ENCODE measurements around the gene GPR33.
"Not testable (repeated sequence)": the region's sequence is repeated elsewhere in the genome, so short reads cannot be mapped to it uniquely, and the experiment has no call there.

Gene GPR33

GRCh38 chr14:31442284-31442683, 45.6 kb downstream of the GPR33 start:
- DNase-seq (ENCODE audit: insufficient read length, low spot score) (no peak), FAIRE-seq (no peak)
- no peak for TF ChIP-seq TAF1 (IDR thresholded peaks at IDR 0.05; ENCODE audit: low read depth, low read length)
- no peak for TF ChIP-seq POU2F2 (IDR thresholded peaks at IDR 0.05; ENCODE audit: low read depth, low read length)
- no peak for TF ChIP-seq PAX5 (IDR thresholded peaks at IDR 0.05; ENCODE audit: insufficient read depth, low read length, severe bottlenecking)
- no peak for TF ChIP-seq POLR2AphosphoS5 (IDR thresholded peaks at IDR 0.05; ENCODE audit: low read depth, low read length)
- no peak for TF ChIP-seq SPI1 (IDR thresholded peaks at IDR 0.05; ENCODE audit: low read depth, low read length)
- no peak for TF ChIP-seq POLR2A (IDR thresholded peaks at IDR 0.05; ENCODE audit: low read depth, low read length)

GRCh38 chr14:31441273-31442111, 46.3 kb downstream of the GPR33 start:
- DNase-seq (ENCODE audit: insufficient read length, low spot score) = no peak
- FAIRE-seq = no peak
- TF ChIP-seq POLR2A (IDR thresholded peaks at IDR 0.05; ENCODE audit: low read depth, low read length) (no peak), POU2F2 (IDR thresholded peaks at IDR 0.05; ENCODE audit: low read depth, low read length) (no peak), PAX5 (IDR thresholded peaks at IDR 0.05; ENCODE audit: insufficient read depth, low read length, severe bottlenecking) (no peak), SPI1 (IDR thresholded peaks at IDR 0.05; ENCODE audit: low read depth, low read length) (no peak), TAF1 (IDR thresholded peaks at IDR 0.05; ENCODE audit: low read depth, low read length) (no peak), POLR2AphosphoS5 (IDR thresholded peaks at IDR 0.05; ENCODE audit: low read depth, low read length) (no peak)

- TF ChIP-seq POLR2A (IDR thresholded peaks at IDR 0.05; ENCODE audit: low read depth, low read length) (no peak), TAF1 (IDR thresholded peaks at IDR 0.05; ENCODE audit: low read depth, low read length) (no peak), POU2F2 (IDR thresholded peaks at IDR 0.05; ENCODE audit: low read depth, low read length) (no peak), SPI1 (IDR thresholded peaks at IDR 0.05; ENCODE audit: low read depth, low read length) (no peak), POLR2AphosphoS5 (IDR thresholded peaks at IDR 0.05; ENCODE audit: low read depth, low read length) (no peak), PAX5 (IDR thresholded peaks at IDR 0.05; ENCODE audit: insufficient read depth, low read length, severe bottlenecking) (no peak)
- DNase-seq (ENCODE audit: insufficient read length, low spot score) = no peak
- no peak for FAIRE-seq
These were observed 47.6 kb downstream of the GPR33 start for GRCh38 chr14:31440280-31440679.

- no peak for TF ChIP-seq PAX5 (IDR thresholded peaks at IDR 0.05; ENCODE audit: insufficient read depth, low read length, severe bottlenecking)
- TF ChIP-seq SPI1 (IDR thresholded peaks at IDR 0.05; ENCODE audit: low read depth, low read length) = no peak
- TF ChIP-seq POU2F2 (IDR thresholded peaks at IDR 0.05; ENCODE audit: low read depth, low read length) = no peak
- no peak for TF ChIP-seq POLR2A (IDR thresholded peaks at IDR 0.05; ENCODE audit: low read depth, low read length)
- TF ChIP-seq POLR2AphosphoS5 (IDR thresholded peaks at IDR 0.05; ENCODE audit: low read depth, low read length) = no peak
- TF ChIP-seq TAF1 (IDR thresholded peaks at IDR 0.05; ENCODE audit: low read depth, low read length) = no peak
- no peak for FAIRE-seq
These were observed 48.3 kb downstream of the GPR33 start for GRCh38 chr14:31439561-31439960.

GRCh38 chr14:31437045-31437691, 50.7 kb downstream of the GPR33 start:
- not testable (repeated sequence) for DNase-seq (ENCODE audit: insufficient read length, low spot score); FAIRE-seq

More at GRCh38 chr14:31439561-31439960, 48.3 kb downstream of the GPR33 start:
- no peak for DNase-seq (ENCODE audit: insufficient read length, low spot score)

- no peak for DNase-seq (ENCODE audit: insufficient read length, low spot score)
- no peak for FAIRE-seq
- TF ChIP-seq PAX5 (IDR thresholded peaks at IDR 0.05; ENCODE audit: insufficient read depth, low read length, severe bottlenecking) = no peak
These were observed 52.6 kb downstream of the GPR33 start for GRCh38 chr14:31435276-31435675.

Measured in GM12891 (cell line).